Astrocyte of the cerebellum (primary cell): ENCODE results near the gene LITAFD.

Experiments used
- DNase-seq: peaks from one replicate; pipeline ENCODE4 v3.0.0-alpha.2; 2011; ENCODE audit warnings: low read depth
- H3K4me3 ChIP-seq: 2 replicates; pipeline ENCODE4 v1.5.1; 2011; ENCODE audit warnings: mild to moderate bottlenecking, low read depth, low read length, moderate library complexity
- in situ Hi-C: cut with HindIII; loops from 2 replicates; pipeline ENCODE4 v1.10.0; 2017; ENCODE audit warnings: low sequenced_read_pairs
- TF ChIP-seq, protein P1 (sequence below): IDR thresholded peaks from 2 replicates; pipeline ENCODE4 v1.5.1; 2012; ENCODE audit warnings: low read length, low read depth, moderate library complexity, mild to moderate bottlenecking; ENCODE audit errors: missing control alignments

The LITAFD gene

GRCh38 chr16:8923199-8923598, 41.0 kb downstream of the LITAFD start:
- no peak overlapping the region for H3K4me3 ChIP-seq
- in situ Hi-C loops = loop anchor here (25.0 kb wide), 1 partner anchor 111 kb away; no protein-coding TSS in a partner anchor
- TF ChIP-seq, protein P1, sequence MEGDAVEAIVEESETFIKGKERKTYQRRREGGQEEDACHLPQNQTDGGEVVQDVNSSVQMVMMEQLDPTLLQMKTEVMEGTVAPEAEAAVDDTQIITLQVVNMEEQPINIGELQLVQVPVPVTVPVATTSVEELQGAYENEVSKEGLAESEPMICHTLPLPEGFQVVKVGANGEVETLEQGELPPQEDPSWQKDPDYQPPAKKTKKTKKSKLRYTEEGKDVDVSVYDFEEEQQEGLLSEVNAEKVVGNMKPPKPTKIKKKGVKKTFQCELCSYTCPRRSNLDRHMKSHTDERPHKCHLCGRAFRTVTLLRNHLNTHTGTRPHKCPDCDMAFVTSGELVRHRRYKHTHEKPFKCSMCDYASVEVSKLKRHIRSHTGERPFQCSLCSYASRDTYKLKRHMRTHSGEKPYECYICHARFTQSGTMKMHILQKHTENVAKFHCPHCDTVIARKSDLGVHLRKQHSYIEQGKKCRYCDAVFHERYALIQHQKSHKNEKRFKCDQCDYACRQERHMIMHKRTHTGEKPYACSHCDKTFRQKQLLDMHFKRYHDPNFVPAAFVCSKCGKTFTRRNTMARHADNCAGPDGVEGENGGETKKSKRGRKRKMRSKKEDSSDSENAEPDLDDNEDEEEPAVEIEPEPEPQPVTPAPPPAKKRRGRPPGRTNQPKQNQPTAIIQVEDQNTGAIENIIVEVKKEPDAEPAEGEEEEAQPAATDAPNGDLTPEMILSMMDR = no peak
- DNase-seq = no peak

- no peak for DNase-seq
- in situ Hi-C loops = loop anchor here (25.0 kb wide), 1 partner anchor 112 kb away; no protein-coding TSS in a partner anchor
These were observed 42.1 kb downstream of the LITAFD start for GRCh38 chr16:8924214-8924613.

GRCh38 chr16:8925455-8925854, 43.3 kb downstream of the LITAFD start:
- H3K4me3 ChIP-seq = no peak overlapping the region
- TF ChIP-seq, protein P1 = no peak
- in situ Hi-C loops = loop anchor here (5.0 to 25.0 kb wide), 3 partner anchors 37 to 187 kb away; partner anchors contain the start of gene USP7
- DNase-seq = no peak

More at GRCh38 chr16:8924214-8924613, 42.1 kb downstream of the LITAFD start:
- H3K4me3 ChIP-seq = no peak overlapping the region
- TF ChIP-seq, protein P1 = no peak

GRCh38 chr16:8926827-8927226, 44.7 kb downstream of the LITAFD start:
- no peak for DNase-seq
- TF ChIP-seq, protein P1 = no peak
- no peak overlapping the region for H3K4me3 ChIP-seq
- in situ Hi-C loops = loop anchor here (5.0 to 25.0 kb wide), 3 partner anchors 35 to 185 kb away; partner anchors contain the start of gene USP7

DNA sequence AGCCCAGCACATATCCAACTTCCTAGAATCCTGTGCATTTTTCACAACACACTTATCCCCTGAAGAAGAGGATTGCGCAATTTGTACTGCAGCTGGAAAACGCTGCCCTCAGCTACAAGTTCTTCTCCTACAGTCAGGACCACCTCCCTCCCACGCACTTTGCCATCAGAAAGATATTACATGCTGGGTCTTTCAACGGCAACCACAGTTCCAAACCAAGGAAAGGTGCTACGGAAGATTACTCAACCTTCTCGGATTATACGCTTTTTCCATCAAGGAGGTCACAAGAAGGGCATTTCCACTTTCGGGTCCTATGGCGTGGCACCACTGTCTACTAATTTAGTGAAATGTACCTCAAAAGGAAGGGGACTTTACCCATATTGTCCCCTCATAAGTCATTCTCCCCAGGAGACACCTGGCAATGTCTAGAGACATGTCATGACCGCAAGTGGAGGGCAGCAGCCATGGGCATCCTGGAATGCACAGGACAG, 46.4 kb downstream of the LITAFD start:
- no peak overlapping the region for H3K4me3 ChIP-seq
- TF ChIP-seq, protein P1 = no peak
- DNase-seq = no peak
- in situ Hi-C loops = loop anchor here (5.0 to 25.0 kb wide), 3 partner anchors 34 to 184 kb away; partner anchors contain the start of gene USP7

DNA sequence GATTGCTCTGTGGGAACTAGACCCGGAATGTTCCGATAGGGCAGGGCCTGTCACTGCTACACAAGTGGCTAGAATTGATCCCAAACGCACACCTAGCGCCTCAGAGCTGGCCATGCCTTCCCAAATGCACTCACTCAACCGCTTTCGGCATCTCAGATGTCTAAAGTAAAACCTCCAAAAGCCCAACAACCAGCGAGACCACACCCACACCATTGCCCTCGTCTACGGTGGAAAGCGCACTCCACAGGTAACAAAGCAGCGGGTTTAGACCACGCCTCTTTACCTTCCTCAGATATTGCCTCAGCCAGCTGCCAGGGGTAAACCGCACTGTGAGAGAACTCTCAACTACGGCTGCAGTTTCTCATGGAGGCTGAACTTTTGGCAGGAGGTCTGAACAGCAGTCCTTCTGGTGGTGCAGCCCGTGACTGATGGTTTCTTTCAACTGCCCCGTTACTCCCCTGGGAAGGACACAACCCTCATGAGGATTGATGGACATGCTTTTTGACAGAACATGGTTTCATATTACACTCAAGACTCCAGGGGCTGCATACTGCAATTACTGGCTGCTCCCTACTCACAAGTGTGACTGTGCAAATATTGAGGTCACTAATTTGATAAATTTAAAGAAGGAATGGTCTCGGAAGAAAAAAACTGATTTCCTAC, 47.1 kb downstream of the LITAFD start:
- in situ Hi-C loops = loop anchor here (5.0 to 25.0 kb wide), 3 partner anchors 33 to 183 kb away; partner anchors contain the start of gene USP7
- TF ChIP-seq, protein P1 = no peak
- no peak overlapping the region for H3K4me3 ChIP-seq
- no peak for DNase-seq
